Endothelial cell (in vitro differentiated cells): ENCODE data around the gene INSR. TPM values are rescaled to one million over a fixed set of nuclear protein-coding genes. Genes with fewer than 3 reads are reported as not detected.

Experiments
- DNase-seq: peaks from one replicate; pipeline ENCODE4 v3.0.0; 2021; ENCODE audit warnings: low spot score
- H3K27ac Mint-ChIP-seq: one replicate; pipeline ENCODE4 v1.8.0; 2021; ENCODE audit warnings: mixed read lengths, inconsistent platforms; ENCODE audit not compliant: unreplicated experiment
- H3K27me3 Mint-ChIP-seq: one replicate; pipeline ENCODE4 v1.8.0; 2021; ENCODE audit warnings: mild to moderate bottlenecking, moderate library complexity, mixed read lengths, inconsistent platforms; ENCODE audit not compliant: unreplicated experiment
- H3K36me3 Mint-ChIP-seq: one replicate; pipeline ENCODE4 v1.8.0; 2021; ENCODE audit warnings: mild to moderate bottlenecking, low read depth, mixed read lengths, inconsistent platforms; ENCODE audit not compliant: unreplicated experiment
- H3K4me1 Mint-ChIP-seq: one replicate; pipeline ENCODE4 v1.8.0; 2021; ENCODE audit warnings: mild to moderate bottlenecking, mixed read lengths, inconsistent platforms; ENCODE audit not compliant: unreplicated experiment
- H3K4me3 Mint-ChIP-seq: one replicate; pipeline ENCODE4 v1.8.0; 2021; ENCODE audit warnings: mild to moderate bottlenecking, mixed read lengths, inconsistent platforms; ENCODE audit not compliant: unreplicated experiment
- H3K9me3 Mint-ChIP-seq: one replicate; pipeline ENCODE4 v1.8.0; 2021; ENCODE audit warnings: mixed read lengths, inconsistent platforms; ENCODE audit not compliant: unreplicated experiment
- CTCF ChIP-seq: fragments of 200-600 bp; sonication (generic); IDR thresholded peaks from one replicate; pipeline ENCODE4 v1.5.0; 2021; ENCODE audit warnings: antibody characterized with exemption; ENCODE audit not compliant: unreplicated experiment
- total RNA-seq: library from RNA; stranded (reverse); fragmentation: NEBNext Ultra II Directional; extraction: Animal tissue kit (Norgen Biotek cat#: 25700); gene quantifications from one replicate; pipeline ENCODE4 v1.2.1, GENCODE V29; 2021; ENCODE audit not compliant: unreplicated experiment

The INSR gene
- total RNA-seq, 1 donor from 2014 or later = 28.9 TPM

- peaks cover 19% of the 10 kb centered on the region for H3K27me3 Mint-ChIP-seq
- peak overlapping the region; percentile 91 for H3K4me3 Mint-ChIP-seq
- H3K4me1 Mint-ChIP-seq = peaks cover 4% of the 10 kb centered on the region
- DNase-seq = no peak
- H3K27ac Mint-ChIP-seq = peak overlapping the region; percentile 90
- TF ChIP-seq CTCF = no peak
- H3K36me3 Mint-ChIP-seq = peaks cover 27% of the 10 kb centered on the region
- peaks cover 13% of the 10 kb centered on the region for H3K9me3 Mint-ChIP-seq
Observed at GRCh38 chr19:7099597-7099921, 194.7 kb downstream of the INSR start.

- Mint-ChIP-seq H3K9me3 (peaks cover 14% of the 10 kb centered on the region), H3K27me3 (peaks cover 19% of the 10 kb centered on the region), H3K4me1 (peaks cover 4% of the 10 kb centered on the region), H3K27ac (peak overlapping the region; percentile 90), H3K4me3 (peak overlapping the region; percentile 91), H3K36me3 (peaks cover 27% of the 10 kb centered on the region)
- DNase-seq = peak; percentile 92
- no peak for TF ChIP-seq CTCF
Observed at GRCh38 chr19:7098701-7099596, 195.3 kb downstream of the INSR start.

GRCh38 chr19:7098096-7098495, 196.1 kb downstream of the INSR start:
- Mint-ChIP-seq H3K27me3 (peaks cover 23% of the 10 kb centered on the region), H3K9me3 (peaks cover 14% of the 10 kb centered on the region), H3K36me3 (peaks cover 32% of the 10 kb centered on the region), H3K27ac (peak overlapping the region; percentile 90), H3K4me1 (peaks cover 4% of the 10 kb centered on the region), H3K4me3 (peak overlapping the region; percentile 91)
- no peak for TF ChIP-seq CTCF
- no peak for DNase-seq

- Mint-ChIP-seq H3K4me3 (peak overlapping the region; percentile 79), H3K27me3 (peaks cover 10% of the 10 kb centered on the region)
Observed at GRCh38 chr19:7088999-7089398, 205.2 kb downstream of the INSR start.

More at GRCh38 chr19:7088999-7089398, 205.2 kb downstream of the INSR start:
- TF ChIP-seq CTCF = no peak
- Mint-ChIP-seq H3K4me1 (no peaks in the 10 kb centered on the region), H3K9me3 (peaks cover 41% of the 10 kb centered on the region), H3K36me3 (peaks cover 64% of the 10 kb centered on the region), H3K27ac (no peak overlapping the region)
- no peak for DNase-seq
